ENCODE data around the gene DDO.

Gene DDO

GRCh38 chr6:110385458-110385863 lies 29.9 kb downstream of the DDO start:
- DNase-seq: no peak
- H3K27ac ChIP-seq (ENCODE audit: insufficient read depth, low read length, poor library complexity, severe bottlenecking): no peak overlapping the region
- no peak overlapping the region for H3K4me3 ChIP-seq (ENCODE audit: insufficient read depth, low read depth, low read length, poor library complexity, severe bottlenecking)
- no peaks in the 10 kb centered on the region for H3K27me3 ChIP-seq (replicated peaks; ENCODE audit: control insufficient read depth, insufficient read depth, low read length, poor library complexity, severe bottlenecking)
- H3K4me1 ChIP-seq (ENCODE audit: control insufficient read depth, insufficient read depth, low read length, poor library complexity, severe bottlenecking): no peaks in the 10 kb centered on the region
- no peaks in the 10 kb centered on the region for H3K36me3 ChIP-seq (ENCODE audit: control insufficient read depth, insufficient read depth, low read length)
- H3K9me3 ChIP-seq (ENCODE audit: control insufficient read depth, low read length): no peaks in the 10 kb centered on the region

- H3K4me3 ChIP-seq (ENCODE audit: insufficient read depth, low read depth, low read length, poor library complexity, severe bottlenecking): no peak overlapping the region
- no peaks in the 10 kb centered on the region for H3K27me3 ChIP-seq (replicated peaks; ENCODE audit: control insufficient read depth, insufficient read depth, low read length, poor library complexity, severe bottlenecking)
- H3K4me1 ChIP-seq (ENCODE audit: control insufficient read depth, insufficient read depth, low read length, poor library complexity, severe bottlenecking): no peaks in the 10 kb centered on the region
- DNase-seq: no peak
- H3K27ac ChIP-seq (ENCODE audit: insufficient read depth, low read length, poor library complexity, severe bottlenecking): no peak overlapping the region
- H3K9me3 ChIP-seq (ENCODE audit: control insufficient read depth, low read length): no peaks in the 10 kb centered on the region
- H3K36me3 ChIP-seq (ENCODE audit: control insufficient read depth, insufficient read depth, low read length): no peaks in the 10 kb centered on the region
These were observed 36.8 kb downstream of the DDO start for GRCh38 chr6:110378552-110378951.

- Histone ChIP-seq H3K4me3 (ENCODE audit: insufficient read depth, low read depth, low read length, poor library complexity, severe bottlenecking) (no peak overlapping the region), H3K27me3 (replicated peaks; ENCODE audit: control insufficient read depth, insufficient read depth, low read length, poor library complexity, severe bottlenecking) (no peaks in the 10 kb centered on the region), H3K27ac (ENCODE audit: insufficient read depth, low read length, poor library complexity, severe bottlenecking) (no peak overlapping the region), H3K36me3 (ENCODE audit: control insufficient read depth, insufficient read depth, low read length) (no peaks in the 10 kb centered on the region), H3K9me3 (ENCODE audit: control insufficient read depth, low read length) (no peaks in the 10 kb centered on the region), H3K4me1 (ENCODE audit: control insufficient read depth, insufficient read depth, low read length, poor library complexity, severe bottlenecking) (no peaks in the 10 kb centered on the region)
- no peak for DNase-seq
These were observed 46.3 kb downstream of the DDO start for GRCh38 chr6:110369066-110369465.

- Histone ChIP-seq H3K4me1 (ENCODE audit: control insufficient read depth, insufficient read depth, low read length, poor library complexity, severe bottlenecking) (no peaks in the 10 kb centered on the region), H3K9me3 (ENCODE audit: control insufficient read depth, low read length) (no peaks in the 10 kb centered on the region), H3K27me3 (replicated peaks; ENCODE audit: control insufficient read depth, insufficient read depth, low read length, poor library complexity, severe bottlenecking) (no peaks in the 10 kb centered on the region), H3K4me3 (ENCODE audit: insufficient read depth, low read depth, low read length, poor library complexity, severe bottlenecking) (no peak overlapping the region), H3K36me3 (ENCODE audit: control insufficient read depth, insufficient read depth, low read length) (no peaks in the 10 kb centered on the region), H3K27ac (ENCODE audit: insufficient read depth, low read length, poor library complexity, severe bottlenecking) (no peak overlapping the region)
- DNase-seq: no peak
These were observed 47.1 kb downstream of the DDO start for GRCh38 chr6:110368284-110368683.

GRCh38 chr6:110367825-110368224 lies 47.5 kb downstream of the DDO start:
- no peak for DNase-seq
- Histone ChIP-seq H3K9me3 (ENCODE audit: control insufficient read depth, low read length) (no peaks in the 10 kb centered on the region), H3K4me3 (ENCODE audit: insufficient read depth, low read depth, low read length, poor library complexity, severe bottlenecking) (no peak overlapping the region), H3K36me3 (ENCODE audit: control insufficient read depth, insufficient read depth, low read length) (no peaks in the 10 kb centered on the region), H3K27ac (ENCODE audit: insufficient read depth, low read length, poor library complexity, severe bottlenecking) (no peak overlapping the region), H3K4me1 (ENCODE audit: control insufficient read depth, insufficient read depth, low read length, poor library complexity, severe bottlenecking) (no peaks in the 10 kb centered on the region), H3K27me3 (replicated peaks; ENCODE audit: control insufficient read depth, insufficient read depth, low read length, poor library complexity, severe bottlenecking) (no peaks in the 10 kb centered on the region)

GRCh38 chr6:110366975-110367374 lies 48.4 kb downstream of the DDO start:
- H3K36me3 ChIP-seq (ENCODE audit: control insufficient read depth, insufficient read depth, low read length): no peaks in the 10 kb centered on the region
- no peaks in the 10 kb centered on the region for H3K4me1 ChIP-seq (ENCODE audit: control insufficient read depth, insufficient read depth, low read length, poor library complexity, severe bottlenecking)
- no peak for DNase-seq
- H3K9me3 ChIP-seq (ENCODE audit: control insufficient read depth, low read length): no peaks in the 10 kb centered on the region
- H3K4me3 ChIP-seq (ENCODE audit: insufficient read depth, low read depth, low read length, poor library complexity, severe bottlenecking): no peak overlapping the region
- H3K27me3 ChIP-seq (replicated peaks; ENCODE audit: control insufficient read depth, insufficient read depth, low read length, poor library complexity, severe bottlenecking): no peaks in the 10 kb centered on the region
- H3K27ac ChIP-seq (ENCODE audit: insufficient read depth, low read length, poor library complexity, severe bottlenecking): no peak overlapping the region

GRCh38 chr6:110366256-110366655 lies 49.1 kb downstream of the DDO start:
- DNase-seq: no peak
- no peaks in the 10 kb centered on the region for H3K4me1 ChIP-seq (ENCODE audit: control insufficient read depth, insufficient read depth, low read length, poor library complexity, severe bottlenecking)
- H3K27me3 ChIP-seq (replicated peaks; ENCODE audit: control insufficient read depth, insufficient read depth, low read length, poor library complexity, severe bottlenecking): no peaks in the 10 kb centered on the region
- no peak overlapping the region for H3K27ac ChIP-seq (ENCODE audit: insufficient read depth, low read length, poor library complexity, severe bottlenecking)
- no peak overlapping the region for H3K4me3 ChIP-seq (ENCODE audit: insufficient read depth, low read depth, low read length, poor library complexity, severe bottlenecking)
- no peaks in the 10 kb centered on the region for H3K9me3 ChIP-seq (ENCODE audit: control insufficient read depth, low read length)
- H3K36me3 ChIP-seq (ENCODE audit: control insufficient read depth, insufficient read depth, low read length): no peaks in the 10 kb centered on the region

GRCh38 chr6:110364364-110365105 lies 50.8 kb downstream of the DDO start:
- Histone ChIP-seq H3K4me1 (ENCODE audit: control insufficient read depth, insufficient read depth, low read length, poor library complexity, severe bottlenecking) (no peaks in the 10 kb centered on the region), H3K36me3 (ENCODE audit: control insufficient read depth, insufficient read depth, low read length) (no peaks in the 10 kb centered on the region), H3K27ac (ENCODE audit: insufficient read depth, low read length, poor library complexity, severe bottlenecking) (no peak overlapping the region), H3K27me3 (replicated peaks; ENCODE audit: control insufficient read depth, insufficient read depth, low read length, poor library complexity, severe bottlenecking) (peaks cover under 1% of the 10 kb centered on the region), H3K4me3 (ENCODE audit: insufficient read depth, low read depth, low read length, poor library complexity, severe bottlenecking) (no peak overlapping the region), H3K9me3 (ENCODE audit: control insufficient read depth, low read length) (no peaks in the 10 kb centered on the region)
- no peak for DNase-seq

GRCh38 chr6:110363748-110364147 lies 51.6 kb downstream of the DDO start:
- H3K27ac ChIP-seq (ENCODE audit: insufficient read depth, low read length, poor library complexity, severe bottlenecking): no peak overlapping the region
- DNase-seq: no peak

GRCh38 chr6:110360676-110361075 lies 54.7 kb downstream of the DDO start:
- no peak overlapping the region for H3K4me3 ChIP-seq (ENCODE audit: insufficient read depth, low read depth, low read length, poor library complexity, severe bottlenecking)
- H3K9me3 ChIP-seq (ENCODE audit: control insufficient read depth, low read length): no peaks in the 10 kb centered on the region
- no peak overlapping the region for H3K27ac ChIP-seq (ENCODE audit: insufficient read depth, low read length, poor library complexity, severe bottlenecking)
- peaks cover 10% of the 10 kb centered on the region for H3K27me3 ChIP-seq (replicated peaks; ENCODE audit: control insufficient read depth, insufficient read depth, low read length, poor library complexity, severe bottlenecking)
- DNase-seq: no peak
- peaks cover 3% of the 10 kb centered on the region for H3K4me1 ChIP-seq (ENCODE audit: control insufficient read depth, insufficient read depth, low read length, poor library complexity, severe bottlenecking)
- no peaks in the 10 kb centered on the region for H3K36me3 ChIP-seq (ENCODE audit: control insufficient read depth, insufficient read depth, low read length)

More at GRCh38 chr6:110363748-110364147, 51.6 kb downstream of the DDO start:
- Histone ChIP-seq H3K36me3 (ENCODE audit: control insufficient read depth, insufficient read depth, low read length) (no peaks in the 10 kb centered on the region), H3K9me3 (ENCODE audit: control insufficient read depth, low read length) (no peaks in the 10 kb centered on the region), H3K4me1 (ENCODE audit: control insufficient read depth, insufficient read depth, low read length, poor library complexity, severe bottlenecking) (no peaks in the 10 kb centered on the region), H3K27me3 (replicated peaks; ENCODE audit: control insufficient read depth, insufficient read depth, low read length, poor library complexity, severe bottlenecking) (peaks cover 8% of the 10 kb centered on the region), H3K4me3 (ENCODE audit: insufficient read depth, low read depth, low read length, poor library complexity, severe bottlenecking) (no peak overlapping the region)
